NCI-H2029 treated with DMSO at 0.1 percent for 48 hours (cell line): ENCODE data around the gene UQCRFS1.
"Not testable (repeated sequence)": the region's sequence is repeated elsewhere in the genome, so short reads cannot be mapped to it uniquely, and the experiment has no call there.

Experiments
- DNase-seq: peaks from one replicate; lab custom pipeline; 2025; lab: John Stamatoyannopoulos, UW

The UQCRFS1 gene

GRCh38 chr19:29214411-29214810 lies 1.5 kb upstream of the UQCRFS1 start:
- no peak for DNase-seq

- DNase-seq, result no peak
Measured at GRCh38 chr19:29212356-29212647, 649 bp downstream of the UQCRFS1 start.

GRCh38 chr19:29211562-29212355 lies 1.2 kb downstream of the UQCRFS1 start:
- no peak for DNase-seq

GRCh38 chr19:29211041-29211440 lies 1.9 kb downstream of the UQCRFS1 start:
- DNase-seq, result not testable (repeated sequence)

GRCh38 chr19:29210502-29210901 lies 2.4 kb downstream of the UQCRFS1 start:
- not testable (repeated sequence) for DNase-seq

GRCh38 chr19:29207403-29208187 lies 5.4 kb downstream of the UQCRFS1 start:
- not testable (repeated sequence) for DNase-seq

- no peak for DNase-seq
Measured at GRCh38 chr19:29206453-29206852, 6.5 kb downstream of the UQCRFS1 start.

GRCh38 chr19:29202281-29202680 lies 10.7 kb downstream of the UQCRFS1 start:
- no peak for DNase-seq

- DNase-seq, result no peak
Measured at GRCh38 chr19:29201855-29202254, 11.1 kb downstream of the UQCRFS1 start.

- DNase-seq, result no peak
Measured at GRCh38 chr19:29194658-29195057, 18.3 kb downstream of the UQCRFS1 start.

- no peak for DNase-seq
Measured at GRCh38 chr19:29193155-29193554, 19.8 kb downstream of the UQCRFS1 start.

GRCh38 chr19:29191005-29191404 lies 21.9 kb downstream of the UQCRFS1 start:
- DNase-seq, result no peak

- DNase-seq, result no peak
Measured at GRCh38 chr19:29189033-29189360, 24.0 kb downstream of the UQCRFS1 start.

- no peak for DNase-seq
Measured at GRCh38 chr19:29188289-29189032, 24.5 kb downstream of the UQCRFS1 start.

GRCh38 chr19:29187676-29188075 lies 25.3 kb downstream of the UQCRFS1 start:
- DNase-seq, result no peak

- no peak for DNase-seq
Measured at GRCh38 chr19:29185427-29185826, 27.5 kb downstream of the UQCRFS1 start.

- no peak for DNase-seq
Measured at GRCh38 chr19:29176981-29177754, 35.8 kb downstream of the UQCRFS1 start.

- no peak for DNase-seq
Measured at GRCh38 chr19:29173896-29174295, 39.1 kb downstream of the UQCRFS1 start.

GRCh38 chr19:29172302-29172701 lies 40.6 kb downstream of the UQCRFS1 start:
- DNase-seq, result no peak

GRCh38 chr19:29171525-29171924 lies 41.4 kb downstream of the UQCRFS1 start:
- no peak for DNase-seq

- no peak for DNase-seq
Measured at GRCh38 chr19:29170554-29170953, 42.4 kb downstream of the UQCRFS1 start.

GRCh38 chr19:29162694-29163093 lies 50.3 kb downstream of the UQCRFS1 start:
- DNase-seq, result no peak
